ENCODE results near the gene CDC42EP2. TPM values are rescaled to one million over a fixed set of nuclear protein-coding genes. Genes with fewer than 3 reads are reported as not detected.

Gene CDC42EP2
- total and polyA plus RNA-seq, 10 of the 15 experiments (the other 5 are each of a cell fraction or from before 2014, with no cell fraction given), result 0.03 to 1.2 (median 0.09) TPM; not detected in 3

GRCh38 chr11:65286686-65287085, 28.0 kb upstream of the CDC42EP2 start:
- H3K9me3 ChIP-seq (replicated peaks; ENCODE audit: control insufficient read depth, insufficient read depth, low read length), result no peaks in the 10 kb centered on the region
- H3K4me1 ChIP-seq (ENCODE audit: control insufficient read depth, insufficient read depth, low read length), result peaks cover 15% of the 10 kb centered on the region
- no peak overlapping the region for H3K4me2 ChIP-seq (ENCODE audit: control insufficient read depth, insufficient read depth)
- CTCF ChIA-PET, result interaction anchor here (0.6 to 2.0 kb wide), 6 partner anchors 10 to 45 kb away, joined by 3 to 10 read pairs (median 6); no protein-coding TSS in a partner anchor
- no peak for TF ChIP-seq TCF3 (IDR thresholded peaks at IDR 0.05; ENCODE audit: borderline replicate concordance, insufficient read depth, low read depth, low read length)
- TF ChIP-seq ZBTB11 (CRISPR knock-in tag; IDR thresholded peaks at IDR 0.05), result no peak
- TF ChIP-seq CBX3 (IDR thresholded peaks at IDR 0.05; ENCODE audit: borderline replicate concordance, low read depth), result no peak
- TF ChIP-seq ASH2L (IDR thresholded peaks at IDR 0.05; ENCODE audit: borderline replicate concordance, low read depth), result no peak
- TF ChIP-seq SIN3A (IDR thresholded peaks at IDR 0.05; ENCODE audit: low read depth, low read length), result no peak
- no peak for TF ChIP-seq PRDM15 (CRISPR knock-in tag; IDR thresholded peaks at IDR 0.05)
- no peak for TF ChIP-seq SMAD1 (IDR thresholded peaks at IDR 0.05; ENCODE audit: low read depth, partially characterized antibody)
- TF ChIP-seq HSF1 (IDR thresholded peaks at IDR 0.05; ENCODE audit: low read depth, low read length), result no peak
- no peak for TF ChIP-seq IKZF2 (IDR thresholded peaks at IDR 0.05)
- TF ChIP-seq SMC3 (IDR thresholded peaks at IDR 0.05; ENCODE audit: borderline replicate concordance, low read length), result no peak
- POLR2A ChIA-PET, result no interaction called here
- FAIRE-seq, result no peak
- no peak overlapping the region for H3K9ac ChIP-seq (ENCODE audit: control insufficient read depth, insufficient read depth, low read length)
- H3K4me3 ChIP-seq, result no peak overlapping the region
- DNase-seq (ENCODE audit: low read depth, low spot score), result no peak
- 94% methylated on average over 4 of the region's 4 CpGs for WGBS (ENCODE audit: insufficient coverage, insufficient replicate concordance, low lambda C conversion rate, missing lambda C conversion rate)
- in situ Hi-C loops (cut with MboI), result no loop called here
- H3K79me2 ChIP-seq (ENCODE audit: control insufficient read depth, insufficient read depth, low read length), result no peaks in the 10 kb centered on the region
- BruUV-seq (replicated peaks), result no TSS peak
- RAD21 ChIA-PET (ENCODE audit: unreplicated experiment), result interaction anchor here (1.1 kb wide), 1 partner anchor 30 kb away, joined by 3 read pairs; no protein-coding TSS in a partner anchor
- ATAC-seq, result no peak
- SMC1A ChIA-PET (ENCODE audit: uncharacterized antibody, unreplicated experiment), result interaction anchor here (0.7 to 2.5 kb wide), 2 partner anchors 10 to 11 kb away, joined by 5 to 6 read pairs; no protein-coding TSS in a partner anchor
- intact Hi-C loops (cut with micrococcal nuclease; ENCODE audit: unreplicated experiment), result no loop called here
- peaks cover 17 to 42% of the 10 kb centered on the region in 2 experiments for H3K36me3 ChIP-seq (ENCODE audit: control insufficient read depth in 2 of 2, insufficient read depth in 2 of 2, low read length in 1 of 2)
- H4K20me1 ChIP-seq (ENCODE audit: control insufficient read depth, insufficient read depth), result no peaks in the 10 kb centered on the region
- no peak overlapping the region for H2AFZ ChIP-seq (ENCODE audit: control insufficient read depth, low read depth, low read length)
- H3K27me3 ChIP-seq (replicated peaks in 1 of 2; ENCODE audit: control insufficient read depth in 2 of 2, insufficient read depth in 2 of 2, low read length in 1 of 2), result no peaks in the 10 kb centered on the region
- H3K27ac ChIP-seq (ENCODE audit: control insufficient read depth, insufficient read depth), result no peak overlapping the region

Measured in GM12878 (cell line).